CD14-positive monocyte (primary cell): Measurements from ENCODE around the gene MED6. TPM values are rescaled to one million over a fixed set of nuclear protein-coding genes. Genes with fewer than 3 reads are reported as not detected.

ENCODE experiments used
- DNase-seq, 3 donors: peaks; one replicate each; pipeline ENCODE4 v3.0.0-alpha.2; 2011 to 2022
- H2AFZ ChIP-seq: 2 replicates; pipeline ENCODE4 v1.6.0; 2012; ENCODE audit warnings: mild to moderate bottlenecking, low read depth, low read length, inconsistent platforms; ENCODE audit not compliant: insufficient read depth, poor library complexity, severe bottlenecking
- H3K27ac ChIP-seq, 2 donors: 1 replicate in 1 of 2; 2 replicates in 1 of 2; pipeline ENCODE4 v1.5.1; 2012 to 2013; ENCODE audit warnings: low read length in 2 of 2, control low read depth in 1 of 2, inconsistent platforms in 1 of 2, low read depth in 1 of 2, mild to moderate bottlenecking in 1 of 2
- H3K27me3 ChIP-seq, 2 donors: one replicate each; pipeline versions ENCODE4 v1.6.0 to v1.6.1; 2011 to 2013; ENCODE audit warnings: low read length in 2 of 2; ENCODE audit not compliant: control insufficient read depth in 2 of 2, insufficient read depth in 2 of 2
- H3K36me3 ChIP-seq, 2 donors: replicated peaks in 1 of 2; 1 replicate in 1 of 2; 2 replicates in 1 of 2; pipeline versions ENCODE4 v1.5.1 to v1.6.1; 2012 to 2013; ENCODE audit warnings: low read length in 2 of 2, control low read depth in 1 of 2, inconsistent platforms in 1 of 2, mild to moderate bottlenecking in 1 of 2; ENCODE audit not compliant: insufficient read depth in 2 of 2, control insufficient read depth in 1 of 2
- H3K4me1 ChIP-seq, 2 donors: 1 replicate in 1 of 2; 2 replicates in 1 of 2; pipeline versions ENCODE4 v1.5.1 to v1.6.1; 2012 to 2013; ENCODE audit warnings: low read length in 2 of 2, control low read depth in 1 of 2, inconsistent platforms in 1 of 2, mild to moderate bottlenecking in 1 of 2, moderate library complexity in 1 of 2; ENCODE audit not compliant: insufficient read depth in 2 of 2, control insufficient read depth in 1 of 2
- H3K4me2 ChIP-seq: replicated peaks from 2 replicates; pipeline ENCODE3; 2012; ENCODE audit warnings: low read length, moderate library complexity, mild to moderate bottlenecking; ENCODE audit not compliant: poor library complexity, severe bottlenecking; ENCODE audit errors: extremely low read depth
- H3K4me3 ChIP-seq, 3 experiments: fragments of 200-600 bp in 1 of 3; sonication (generic) in 1 of 3; replicated peaks in 1 of 3; 1 replicate in 2 of 3; 2 replicates in 1 of 3; pipeline ENCODE4 v1.5.1; 2011 to 2013; ENCODE audit warnings: low read length in 3 of 3, mild to moderate bottlenecking in 3 of 3, control low read depth in 2 of 3, low read depth in 2 of 3, inconsistent platforms in 1 of 3, moderate library complexity in 1 of 3
- H3K79me2 ChIP-seq: 2 replicates; pipeline ENCODE4 v1.6.0; 2012; ENCODE audit warnings: mild to moderate bottlenecking, control low read depth, inconsistent platforms, low read length, moderate library complexity; ENCODE audit not compliant: insufficient read depth
- H3K9ac ChIP-seq: 2 replicates; pipeline ENCODE4 v1.6.0; 2017; ENCODE audit warnings: low read length, mild to moderate bottlenecking; ENCODE audit not compliant: insufficient read depth, poor library complexity, severe bottlenecking
- H3K9me3 ChIP-seq, 2 donors: replicated peaks in 1 of 2; 1 replicate in 1 of 2; 2 replicates in 1 of 2; pipeline versions ENCODE4 v1.5.1 to v1.6.1; 2012 to 2013; ENCODE audit warnings: low read length in 2 of 2, control low read depth in 1 of 2; ENCODE audit not compliant: control insufficient read depth in 1 of 2, insufficient read depth in 1 of 2
- H4K20me1 ChIP-seq: 2 replicates; pipeline ENCODE4 v1.6.0; 2012; ENCODE audit warnings: mild to moderate bottlenecking, low read length, control low read depth, moderate library complexity; ENCODE audit not compliant: insufficient read depth
- H3K27ac Mint-ChIP-seq, 7 donors: one replicate each; pipeline ENCODE4 v1.8.0; 2020; ENCODE audit warnings: mild to moderate bottlenecking in 7 of 7, mixed read lengths in 7 of 7, moderate library complexity in 6 of 7, inconsistent platforms in 2 of 7
- H3K27me3 Mint-ChIP-seq, 3 donors: one replicate each; pipeline ENCODE4 v1.8.0; 2021 to 2022; ENCODE audit warnings: low read depth in 3 of 3, mild to moderate bottlenecking in 3 of 3, mixed read lengths in 3 of 3, moderate library complexity in 3 of 3, inconsistent platforms in 1 of 3
- H3K36me3 Mint-ChIP-seq, 2 donors: one replicate each; pipeline ENCODE4 v1.8.0; 2020; ENCODE audit warnings: mixed read lengths in 2 of 2, inconsistent platforms in 1 of 2, mild to moderate bottlenecking in 1 of 2
- H3K4me1 Mint-ChIP-seq: one replicate; pipeline ENCODE4 v1.8.0; 2020; ENCODE audit warnings: mild to moderate bottlenecking, mixed read lengths
- H3K4me3 Mint-ChIP-seq, 2 donors: one replicate each; pipeline ENCODE4 v1.8.0; 2020; ENCODE audit warnings: mild to moderate bottlenecking in 2 of 2, mixed read lengths in 2 of 2, moderate library complexity in 1 of 2
- H3K9me3 Mint-ChIP-seq, 7 donors: one replicate each; pipeline ENCODE4 v1.8.0; 2020 to 2022; ENCODE audit warnings: mixed read lengths in 7 of 7, mild to moderate bottlenecking in 6 of 7, moderate library complexity in 6 of 7, inconsistent platforms in 2 of 7
- WGBS: methylation state at CpG from one replicate; pipeline ENCODE4 v1.1.5; 2013; ENCODE audit warnings: missing lambda C conversion rate; ENCODE audit not compliant: insufficient coverage; 5-methylcytosine and 5-hydroxymethylcytosine counted together
- intact Hi-C, 2 donors: fragments of 100-400 bp; cut with micrococcal nuclease; formaldehyde crosslinking; loops; one replicate each; pipeline versions ENCODE4 v1.15.0 to v1.15.1; 2023
- polyA plus RNA-seq, 3 donors: library from polyadenylated mRNA; depleted of rRNA in 1 of 3; unstranded in 2 of 3; stranded (reverse) in 1 of 3; fragments of 300-500 nt in 2 of 3; fragments of >200 nt in 1 of 3; fragmentation: Illumina TruSeq in 2 of 3; gene quantifications; 1 replicate in 2 of 3; 2 replicates in 1 of 3; pipeline ENCODE4 v1.2.3, GENCODE V29; 2012 to 2021
- TF ChIP-seq, protein P1 (sequence below): fragments of 200-600 bp; IDR thresholded peaks from one replicate; pipeline ENCODE4 v1.8.0; 2022; ENCODE audit warnings: antibody characterized with exemption, mild to moderate bottlenecking

Gene MED6
- polyA plus RNA-seq, 3 donors = 11.9 to 22.3 (median 19.4) TPM

- H3K9me3 Mint-ChIP-seq = peaks cover 4 to 22% (median 16%) of the 10 kb centered on the region in 7 donors
- no peaks in the 10 kb centered on the region for H3K4me1 ChIP-seq
- 7% methylated on average over 2 of the region's 2 CpGs for WGBS
- H3K36me3 Mint-ChIP-seq = peaks cover 50 to 70% of the 10 kb centered on the region in 2 donors
- H3K79me2 ChIP-seq = no peaks in the 10 kb centered on the region
- DNase-seq = no peak
- H3K9me3 ChIP-seq = peaks cover 22 to 23% of the 10 kb centered on the region in 2 donors
- no peak overlapping the region for H3K4me3 ChIP-seq
- H3K27me3 ChIP-seq = no peaks in the 10 kb centered on the region
- H3K9ac ChIP-seq = no peak overlapping the region
- H3K4me1 Mint-ChIP-seq = no peaks in the 10 kb centered on the region
- TF ChIP-seq, protein P1, sequence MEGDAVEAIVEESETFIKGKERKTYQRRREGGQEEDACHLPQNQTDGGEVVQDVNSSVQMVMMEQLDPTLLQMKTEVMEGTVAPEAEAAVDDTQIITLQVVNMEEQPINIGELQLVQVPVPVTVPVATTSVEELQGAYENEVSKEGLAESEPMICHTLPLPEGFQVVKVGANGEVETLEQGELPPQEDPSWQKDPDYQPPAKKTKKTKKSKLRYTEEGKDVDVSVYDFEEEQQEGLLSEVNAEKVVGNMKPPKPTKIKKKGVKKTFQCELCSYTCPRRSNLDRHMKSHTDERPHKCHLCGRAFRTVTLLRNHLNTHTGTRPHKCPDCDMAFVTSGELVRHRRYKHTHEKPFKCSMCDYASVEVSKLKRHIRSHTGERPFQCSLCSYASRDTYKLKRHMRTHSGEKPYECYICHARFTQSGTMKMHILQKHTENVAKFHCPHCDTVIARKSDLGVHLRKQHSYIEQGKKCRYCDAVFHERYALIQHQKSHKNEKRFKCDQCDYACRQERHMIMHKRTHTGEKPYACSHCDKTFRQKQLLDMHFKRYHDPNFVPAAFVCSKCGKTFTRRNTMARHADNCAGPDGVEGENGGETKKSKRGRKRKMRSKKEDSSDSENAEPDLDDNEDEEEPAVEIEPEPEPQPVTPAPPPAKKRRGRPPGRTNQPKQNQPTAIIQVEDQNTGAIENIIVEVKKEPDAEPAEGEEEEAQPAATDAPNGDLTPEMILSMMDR = peak; percentile 14
- intact Hi-C loops = no loop called here
- peaks cover 18 to 56% of the 10 kb centered on the region in 2 donors for H3K36me3 ChIP-seq
- H3K4me3 Mint-ChIP-seq = no peak overlapping the region
- no peaks in the 10 kb centered on the region for H4K20me1 ChIP-seq
- H3K27ac ChIP-seq = no peak overlapping the region
- H3K4me2 ChIP-seq = no peak overlapping the region
- H2AFZ ChIP-seq = no peak overlapping the region
- no peak overlapping the region for H3K27ac Mint-ChIP-seq
- no peaks in the 10 kb centered on the region for H3K27me3 Mint-ChIP-seq
Measured at GRCh38 chr14:70567791-70568190, 32.7 kb downstream of the MED6 start.

GRCh38 chr14:70563869-70564268 lies 36.6 kb downstream of the MED6 start:
- H3K27me3 ChIP-seq = no peaks in the 10 kb centered on the region
- no peaks in the 10 kb centered on the region for H3K79me2 ChIP-seq
- H3K27ac ChIP-seq = no peak overlapping the region
- DNase-seq = no peak
- intact Hi-C loops = no loop called here
- no peaks in the 10 kb centered on the region for H3K4me1 ChIP-seq
- no peaks in the 10 kb centered on the region for H4K20me1 ChIP-seq
- H3K27ac Mint-ChIP-seq = peak overlapping the region in 1 of 7 donors; percentile 52
- peaks cover 0 to 3% (median 0%) of the 10 kb centered on the region in 3 donors for H3K27me3 Mint-ChIP-seq
- H3K36me3 Mint-ChIP-seq = peaks cover 45 to 64% of the 10 kb centered on the region in 2 donors
- no peak overlapping the region for H3K9ac ChIP-seq
- H3K9me3 Mint-ChIP-seq = peaks cover 22 to 45% (median 35%) of the 10 kb centered on the region in 7 donors
- H3K9me3 ChIP-seq = peaks cover 37 to 39% of the 10 kb centered on the region in 2 donors
- H3K4me2 ChIP-seq = no peak overlapping the region
- no peak overlapping the region for H2AFZ ChIP-seq
- no peaks in the 10 kb centered on the region for H3K4me1 Mint-ChIP-seq
- 100% methylated on average over 1 of the region's 1 CpG for WGBS
- TF ChIP-seq, protein P1 = no peak
- H3K36me3 ChIP-seq = peaks cover 16 to 64% of the 10 kb centered on the region in 2 donors
- H3K4me3 Mint-ChIP-seq = no peak overlapping the region
- H3K4me3 ChIP-seq = no peak overlapping the region
